Stimulated activated CD4-positive, alpha-beta T cell treated with anti-CD3 and anti-CD28 coated beads, Interleukin-12 subunit alpha, Interleukin-12 subunit beta, amount 100 ng/mL, for 48 hours (primary cell): ENCODE results near the gene USP24.
"Not testable (repeated sequence)": the region's sequence is repeated elsewhere in the genome, so short reads cannot be mapped to it uniquely, and the experiment has no call there.

ENCODE experiments used
- DNase-seq, 3 donors: peaks; one replicate each; pipeline ENCODE4 v3.0.0-alpha.2; 2020; ENCODE audit warnings: low read depth in 2 of 3, low spot score in 1 of 3

The USP24 gene

GRCh38 chr1:55041613-55042012 lies 173.6 kb downstream of the USP24 start:
- DNase-seq = no peak

- DNase-seq = no peak
Measured at GRCh38 chr1:55040933-55041494, 174.2 kb downstream of the USP24 start.

GRCh38 chr1:55040083-55040932 lies 174.9 kb downstream of the USP24 start:
- no peak for DNase-seq

- DNase-seq = no peak
Measured at GRCh38 chr1:55039342-55040082, 175.7 kb downstream of the USP24 start, which contains the start of gene PCSK9. Gene PCSK9, plus strand, starts transcription at chr1:55039548. Its CDS starts 290 bp downstream, at chr1:55039838.

GRCh38 chr1:55038974-55039341 lies 176.2 kb downstream of the USP24 start:
- no peak for DNase-seq

- no peak for DNase-seq
Measured at GRCh38 chr1:55038552-55038838, 176.7 kb downstream of the USP24 start.

GRCh38 chr1:55037733-55038551 lies 177.2 kb downstream of the USP24 start:
- no peak for DNase-seq

- DNase-seq = no peak
Measured at GRCh38 chr1:55035904-55036303, 179.3 kb downstream of the USP24 start.

GRCh38 chr1:55034476-55035133 lies 180.6 kb downstream of the USP24 start:
- no peak for DNase-seq

- DNase-seq = no peak
Measured at GRCh38 chr1:55033265-55033614, 181.9 kb downstream of the USP24 start.

GRCh38 chr1:55031098-55031497 lies 184.1 kb downstream of the USP24 start:
- DNase-seq = not testable (repeated sequence)

GRCh38 chr1:55026682-55027081 lies 188.5 kb downstream of the USP24 start:
- DNase-seq = not testable (repeated sequence)

- not testable (repeated sequence) for DNase-seq
Measured at GRCh38 chr1:55024163-55024562, 191.0 kb downstream of the USP24 start.

- DNase-seq = peak; percentile 53 to 72 (median 56)
Measured at GRCh38 chr1:55021942-55022546, 193.1 kb downstream of the USP24 start.

- DNase-seq = no peak
Measured at GRCh38 chr1:55018395-55018794, 196.8 kb downstream of the USP24 start.
